Adrenal gland (tissue), 12 donors: Measurements from ENCODE around the gene STRADA. TPM values are rescaled to one million over a fixed set of nuclear protein-coding genes. Genes with fewer than 3 reads are reported as not detected.

Experiments
- DNase-seq, 7 donors: peaks; one replicate each; pipeline ENCODE4 v3.0.0-alpha.2; 2019 to 2020
- H3K27ac ChIP-seq, 5 donors: fragments of 200-600 bp; sonication (generic) in 4 of 5; 1 replicate in 3 of 5; 2 replicates in 2 of 5; pipeline versions ENCODE4 v1.5.1 to v1.8.0; 2016 to 2020; ENCODE audit warnings: mild to moderate bottlenecking in 1 of 5
- H3K27me3 ChIP-seq: fragments of 200-600 bp; 2 replicates; pipeline ENCODE4 v1.8.0; 2021
- H3K36me3 ChIP-seq, 2 donors: fragments of 200-600 bp; replicated peaks in 1 of 2; 1 replicate in 1 of 2; 2 replicates in 1 of 2; pipeline versions ENCODE4 v1.5.1 to v1.8.0; 2018 to 2022
- H3K4me1 ChIP-seq, 2 donors: fragments of 200-600 bp; replicated peaks in 1 of 2; 1 replicate in 1 of 2; 2 replicates in 1 of 2; pipeline versions ENCODE4 v1.5.1 to v1.8.0; 2018 to 2021
- H3K4me3 ChIP-seq, 4 donors: fragments of 200-600 bp; sonication (generic) in 3 of 4; one replicate each; pipeline ENCODE4 v1.5.1; 2016 to 2018
- H3K9me3 ChIP-seq, 3 donors: fragments of 200-600 bp; sonication (generic) in 1 of 3; replicated peaks in 1 of 3; 1 replicate in 2 of 3; 2 replicates in 1 of 3; pipeline versions ENCODE4 v1.5.1 to v1.8.0; 2016 to 2021
- POLR2A ChIP-seq, 2 donors: fragments of 450-650 bp; IDR thresholded peaks; one replicate each; pipeline ENCODE4 v1.6.1; 2017; ENCODE audit warnings: antibody characterized with exemption in 2 of 2, mild to moderate bottlenecking in 2 of 2, moderate library complexity in 1 of 2
- WGBS, 4 donors: extraction: QIAGEN DNeasy Blood & Tissue Kit in 2 of 4; methylation state at CpG; one replicate each; pipeline versions ENCODE4 v1.1.5 to v1.1.7; 2013 to 2017; 5-methylcytosine and 5-hydroxymethylcytosine counted together
- intact Hi-C, 2 donors: fragments of 100-400 bp; cut with DNase I; formaldehyde crosslinking; loops; one replicate each; pipeline versions ENCODE4 v1.14.1 to v1.15.0; 2022 to 2023
- polyA plus RNA-seq, 3 donors: library from polyadenylated mRNA; stranded (reverse); fragments of 200-250 nt in 2 of 3; fragments of 350-450 nt in 1 of 3; fragmentation: Illumina TruSeq in 1 of 3; extraction: RNeasy Lipid Tissue Mini Kit (QIAGEN cat#74804) in 1 of 3; gene quantifications; one replicate each; pipeline ENCODE4 v1.2.3, GENCODE V29; 2013 to 2014
- total RNA-seq, 9 donors: library from RNA; depleted of rRNA in 4 of 9; stranded (reverse); fragments of >200 nt in 4 of 9; fragments of 120-200 nt in 1 of 9; fragmentation: NEBNext Ultra II Directional in 1 of 9; extraction: Animal tissue kit (Norgen Biotek cat#: 25700) in 1 of 9; gene quantifications; one replicate each; pipeline versions ENCODE4 v1.1.0 to v1.2.4, GENCODE V29; 2013 to 2023
- TF ChIP-seq, protein P1 (sequence below), 6 experiments: fragments of 450-650 bp in 4 of 6; fragments of 200-600 bp in 2 of 6; sonication (generic) in 1 of 6; IDR thresholded peaks; 1 replicate in 5 of 6; 2 replicates in 1 of 6; pipeline versions ENCODE4 v1.5.1 to v1.8.0; 2016 to 2021; ENCODE audit warnings: antibody characterized with exemption in 6 of 6, mild to moderate bottlenecking in 2 of 6, moderate library complexity in 1 of 6
- donor health status: healthy with polysubstance abuse.
- donor health status: Bipolar disorder and iron deficiency.
- donor health status: DM: yes; HTN: yes; CAD: no.
- donor health status: DM: no; HTN: no; CAD: no.
- donor health status: DM: no; HTN: no; CAD: no.
- donor health status: DM: yes; HTN: yes; CAD: no.

Gene STRADA
- total and polyA plus RNA-seq, 12 donors, result 16.7 to 91.1 (median 37.5) TPM

DNA sequence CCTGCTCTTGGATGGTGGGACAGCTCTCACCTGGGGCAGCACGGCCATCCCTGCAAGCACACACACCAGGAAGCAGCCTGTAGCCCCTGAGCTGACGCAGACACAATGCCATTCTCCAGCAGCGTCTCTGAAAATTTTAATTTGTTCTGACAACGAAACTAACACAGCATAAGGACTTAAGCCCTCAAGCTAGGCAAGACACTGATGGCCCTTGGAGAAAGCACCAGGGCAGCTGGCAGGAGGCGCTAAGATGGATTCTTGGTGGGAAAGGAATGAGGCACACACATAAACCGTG lies 38.9 kb downstream of the STRADA start:
- TF ChIP-seq, protein P1, sequence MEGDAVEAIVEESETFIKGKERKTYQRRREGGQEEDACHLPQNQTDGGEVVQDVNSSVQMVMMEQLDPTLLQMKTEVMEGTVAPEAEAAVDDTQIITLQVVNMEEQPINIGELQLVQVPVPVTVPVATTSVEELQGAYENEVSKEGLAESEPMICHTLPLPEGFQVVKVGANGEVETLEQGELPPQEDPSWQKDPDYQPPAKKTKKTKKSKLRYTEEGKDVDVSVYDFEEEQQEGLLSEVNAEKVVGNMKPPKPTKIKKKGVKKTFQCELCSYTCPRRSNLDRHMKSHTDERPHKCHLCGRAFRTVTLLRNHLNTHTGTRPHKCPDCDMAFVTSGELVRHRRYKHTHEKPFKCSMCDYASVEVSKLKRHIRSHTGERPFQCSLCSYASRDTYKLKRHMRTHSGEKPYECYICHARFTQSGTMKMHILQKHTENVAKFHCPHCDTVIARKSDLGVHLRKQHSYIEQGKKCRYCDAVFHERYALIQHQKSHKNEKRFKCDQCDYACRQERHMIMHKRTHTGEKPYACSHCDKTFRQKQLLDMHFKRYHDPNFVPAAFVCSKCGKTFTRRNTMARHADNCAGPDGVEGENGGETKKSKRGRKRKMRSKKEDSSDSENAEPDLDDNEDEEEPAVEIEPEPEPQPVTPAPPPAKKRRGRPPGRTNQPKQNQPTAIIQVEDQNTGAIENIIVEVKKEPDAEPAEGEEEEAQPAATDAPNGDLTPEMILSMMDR (IDR thresholded peaks at IDR 0.05), result no peak
- TF ChIP-seq POLR2A (IDR thresholded peaks at IDR 0.05), result no peak
- H3K36me3 ChIP-seq, result peaks cover 0 to 29% of the 10 kb centered on the region in 2 donors
- no peak overlapping the region for H3K4me3 ChIP-seq
- no peak overlapping the region for H3K27ac ChIP-seq
- H3K9me3 ChIP-seq, result no peaks in the 10 kb centered on the region
- WGBS, 4 donors, result 85 to 93% (median 91%) methylated on average over 4 to 6 of the region's 6 CpGs
- peak in 1 of 7 donors; percentile 46 for DNase-seq
- no peaks in the 10 kb centered on the region for H3K27me3 ChIP-seq
- intact Hi-C loops, result no loop called here
- H3K4me1 ChIP-seq, result peaks cover 10 to 15% of the 10 kb centered on the region in 2 donors

- DNase-seq, result peak in 2 of 7 donors; percentile 32 to 67
- intact Hi-C loops, result no loop called here
- H3K27ac ChIP-seq, result peak overlapping the region in 1 of 5 donors; percentile 77
- H3K4me3 ChIP-seq, result no peak overlapping the region
- H3K4me1 ChIP-seq, result peaks cover 10 to 15% of the 10 kb centered on the region in 2 donors
- H3K36me3 ChIP-seq, result peaks cover 0 to 29% of the 10 kb centered on the region in 2 donors
- H3K27me3 ChIP-seq, result no peaks in the 10 kb centered on the region
- no peaks in the 10 kb centered on the region for H3K9me3 ChIP-seq
- WGBS, 4 donors, result 73 to 89% (median 83%) methylated on average over 10 to 19 of the region's 19 CpGs
- TF ChIP-seq, protein P1 (IDR thresholded peaks at IDR 0.05), result no peak
- no peak for TF ChIP-seq POLR2A (IDR thresholded peaks at IDR 0.05)
Observed at GRCh38 chr17:63701868-63702720, 39.5 kb downstream of the STRADA start.

- Histone ChIP-seq H3K27ac (peak overlapping the region in 2 of 5 donors; percentile 77 to 84), H3K4me1 (peaks cover 10 to 15% of the 10 kb centered on the region in 2 donors), H3K36me3 (peaks cover 0 to 25% of the 10 kb centered on the region in 2 donors), H3K27me3 (no peaks in the 10 kb centered on the region), H3K4me3 (no peak overlapping the region), H3K9me3 (no peaks in the 10 kb centered on the region)
- TF ChIP-seq, protein P1 (IDR thresholded peaks at IDR 0.05), result no peak
- no peak for TF ChIP-seq POLR2A (IDR thresholded peaks at IDR 0.05)
- DNase-seq, result no peak
- intact Hi-C loops, result no loop called here
- WGBS, 4 donors, result 68 to 86% (median 76%) methylated on average over 9 to 10 of the region's 10 CpGs
Observed at GRCh38 chr17:63701456-63701820, 40.2 kb downstream of the STRADA start.

GRCh38 chr17:63700528-63701455 lies 40.8 kb downstream of the STRADA start:
- Histone ChIP-seq H3K4me1 (peaks cover 10 to 15% of the 10 kb centered on the region in 2 donors), H3K27me3 (no peaks in the 10 kb centered on the region), H3K36me3 (peaks cover 0 to 18% of the 10 kb centered on the region in 2 donors), H3K9me3 (no peaks in the 10 kb centered on the region), H3K4me3 (peak overlapping the region in 2 of 4 donors; percentile 13 to 91), H3K27ac (peak overlapping the region in 4 of 5 donors; percentile 26 to 84 (median 64))
- TF ChIP-seq, protein P1 (IDR thresholded peaks at IDR 0.05), result peak in 1 of 6 experiments; percentile 10
- no peak for TF ChIP-seq POLR2A (IDR thresholded peaks at IDR 0.05)
- 11 to 28% (median 22%) methylated on average over 3 to 88 of the region's 88 CpGs for WGBS, 4 donors
- intact Hi-C loops, result no loop called here
- DNase-seq, result peak in 6 of 7 donors; percentile 49 to 78 (median 54)
